IPS-NIHi7 (cell line): ENCODE measurements around the gene SEH1L.
"Not testable (repeated sequence)": the region's sequence is repeated elsewhere in the genome, so short reads cannot be mapped to it uniquely, and the experiment has no call there.

Experiments
- DNase-seq: peaks from one replicate; pipeline ENCODE4 v3.0.0; 2012; ENCODE audit warnings: mixed read lengths; ENCODE audit errors: extremely low spot score

SEH1L gene

GRCh38 chr18:12947285-12948049 lies at the start of gene SEH1L:
Gene SEH1L, plus strand, starts transcription at chr18:12948011. Its CDS starts 111 bp downstream, at chr18:12948122.
- peak; percentile 97 for DNase-seq

DNA sequence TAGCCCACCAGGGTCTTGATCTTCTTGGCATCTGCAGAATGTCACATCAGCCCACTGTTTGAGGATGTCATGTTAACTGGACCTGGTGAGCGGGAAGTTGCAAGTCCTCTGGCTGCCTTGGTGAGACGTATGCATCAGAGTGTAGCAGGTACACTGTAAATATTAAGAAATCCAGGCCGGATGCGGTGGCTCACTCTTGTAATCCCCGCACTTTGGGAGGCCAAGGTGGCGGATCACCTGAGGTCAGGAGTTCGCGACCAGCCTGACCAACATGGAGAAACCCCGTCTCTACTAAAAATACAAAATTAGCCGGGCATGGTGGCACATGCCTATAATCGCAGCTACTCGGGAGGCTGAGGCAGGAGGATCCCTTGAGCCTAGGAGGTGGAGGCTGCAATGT lies 46.6 kb upstream of the SEH1L start:
- DNase-seq: not testable (repeated sequence)

DNA sequence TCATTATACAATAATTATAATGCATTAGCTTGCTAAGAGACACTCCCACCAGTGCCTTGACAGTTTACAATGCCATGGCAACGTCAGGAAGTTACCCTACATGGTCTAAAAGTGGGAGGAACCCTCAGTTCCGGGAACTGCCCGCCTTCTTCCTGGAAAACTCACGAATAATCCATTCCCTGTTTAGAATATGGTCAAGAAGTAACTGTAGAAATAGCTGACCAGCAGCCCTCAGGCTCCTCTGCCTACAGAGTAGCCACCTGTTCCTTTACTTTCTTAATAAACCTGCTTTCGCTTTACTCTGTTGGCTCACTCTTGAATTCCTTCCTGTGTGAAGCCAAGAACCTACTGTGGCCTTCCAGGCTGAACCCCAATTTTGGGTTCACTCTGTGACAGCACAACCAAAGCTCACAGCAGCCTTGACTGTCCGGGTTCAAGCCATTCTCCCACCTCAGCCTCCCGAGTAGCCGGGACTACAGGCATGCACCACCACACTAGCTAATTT lies 43.7 kb upstream of the SEH1L start:
- no peak for DNase-seq

DNA sequence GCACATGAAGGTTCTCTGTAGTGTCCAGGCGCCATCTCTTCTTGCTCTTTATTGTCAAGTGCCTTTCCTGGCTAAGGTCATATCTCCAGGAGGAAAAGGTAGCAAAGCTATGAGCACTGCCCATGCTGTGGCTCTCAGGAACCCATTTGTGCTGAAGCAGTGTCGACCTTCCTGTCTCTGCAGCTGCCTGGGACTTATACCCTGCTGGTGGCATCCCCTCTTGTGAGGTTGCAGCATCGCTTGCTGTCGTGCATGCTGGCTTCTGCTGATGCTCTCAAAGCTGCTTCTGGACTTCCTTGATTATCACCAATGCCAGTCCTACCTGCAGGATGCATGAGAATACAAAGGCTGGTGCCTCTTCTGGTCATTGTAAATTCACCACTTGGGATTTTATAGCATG lies 41.7 kb upstream of the SEH1L start:
- DNase-seq: no peak

DNA sequence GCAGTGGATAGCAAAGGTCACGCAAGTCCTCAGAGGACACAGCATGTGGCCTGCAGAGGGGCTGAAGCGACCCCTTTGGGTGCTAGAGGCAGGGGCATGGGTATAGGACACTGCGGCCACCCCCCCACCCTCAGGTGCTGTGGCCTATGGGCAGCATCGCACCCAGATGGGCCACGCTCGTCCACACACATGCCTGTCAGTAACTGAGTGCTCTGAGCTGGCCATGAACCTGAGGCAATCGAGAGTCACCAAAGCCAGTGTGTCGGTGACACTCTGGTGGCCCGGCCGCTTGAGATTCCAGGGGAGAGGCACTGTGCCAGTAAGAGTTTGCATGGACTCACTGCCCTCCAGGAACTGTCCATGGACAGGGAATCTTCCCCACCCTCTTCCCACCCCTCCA lies 41.0 kb upstream of the SEH1L start:
- no peak for DNase-seq

DNA sequence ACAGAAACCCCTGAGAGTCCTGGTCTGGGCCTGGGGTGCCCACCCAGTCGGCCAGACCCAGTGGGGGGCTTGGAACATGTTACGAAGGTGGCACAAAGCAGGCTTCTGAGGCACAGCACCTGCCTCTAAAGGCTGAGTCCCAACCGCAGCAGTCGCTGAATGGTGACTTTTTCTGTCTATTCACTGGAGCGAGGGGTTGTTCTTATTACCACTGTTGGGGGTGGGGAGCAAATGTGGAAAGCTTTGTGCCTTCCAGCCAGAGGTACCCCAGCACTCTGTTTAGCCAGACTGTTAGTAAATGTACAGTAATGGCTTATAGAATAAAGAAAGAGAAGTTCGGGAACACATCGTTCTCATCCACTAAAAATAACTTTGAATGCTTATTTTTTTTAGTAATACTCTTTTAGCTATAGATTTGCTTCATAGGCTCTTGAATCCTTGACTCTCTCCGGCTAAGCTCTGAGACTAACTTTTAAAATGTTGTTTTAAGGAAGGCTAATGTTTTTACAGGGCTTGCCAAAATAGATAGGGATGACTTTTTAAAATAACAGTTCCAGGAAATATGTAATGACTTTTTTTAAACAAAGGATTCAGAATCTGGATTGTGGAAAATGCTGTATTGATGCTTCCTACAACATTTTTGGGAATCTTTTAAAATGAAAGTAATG lies 40.4 kb upstream of the SEH1L start:
- DNase-seq: no peak

DNA sequence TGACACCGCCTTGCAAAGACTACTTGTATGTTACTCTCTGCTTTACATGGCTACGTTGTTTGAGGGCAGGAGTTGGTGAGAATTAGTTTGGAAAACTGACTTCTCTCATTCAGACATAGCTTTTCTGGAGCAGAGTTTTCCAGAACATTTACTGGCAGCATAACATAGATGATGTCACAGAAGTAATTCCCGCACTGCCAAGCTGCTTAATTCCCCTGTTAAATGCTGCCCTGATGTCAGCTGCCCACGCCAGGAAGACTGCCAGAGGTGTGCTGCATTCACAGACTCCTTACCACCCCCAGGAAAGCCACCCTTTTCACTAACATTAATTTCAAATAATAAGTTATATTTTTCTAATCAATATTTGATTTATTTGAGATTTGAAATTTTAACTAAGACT lies 39.1 kb upstream of the SEH1L start:
- DNase-seq: no peak

GRCh38 chr18:12911025-12911928 lies 36.5 kb upstream of the SEH1L start:
- peak; percentile 49 for DNase-seq

DNA sequence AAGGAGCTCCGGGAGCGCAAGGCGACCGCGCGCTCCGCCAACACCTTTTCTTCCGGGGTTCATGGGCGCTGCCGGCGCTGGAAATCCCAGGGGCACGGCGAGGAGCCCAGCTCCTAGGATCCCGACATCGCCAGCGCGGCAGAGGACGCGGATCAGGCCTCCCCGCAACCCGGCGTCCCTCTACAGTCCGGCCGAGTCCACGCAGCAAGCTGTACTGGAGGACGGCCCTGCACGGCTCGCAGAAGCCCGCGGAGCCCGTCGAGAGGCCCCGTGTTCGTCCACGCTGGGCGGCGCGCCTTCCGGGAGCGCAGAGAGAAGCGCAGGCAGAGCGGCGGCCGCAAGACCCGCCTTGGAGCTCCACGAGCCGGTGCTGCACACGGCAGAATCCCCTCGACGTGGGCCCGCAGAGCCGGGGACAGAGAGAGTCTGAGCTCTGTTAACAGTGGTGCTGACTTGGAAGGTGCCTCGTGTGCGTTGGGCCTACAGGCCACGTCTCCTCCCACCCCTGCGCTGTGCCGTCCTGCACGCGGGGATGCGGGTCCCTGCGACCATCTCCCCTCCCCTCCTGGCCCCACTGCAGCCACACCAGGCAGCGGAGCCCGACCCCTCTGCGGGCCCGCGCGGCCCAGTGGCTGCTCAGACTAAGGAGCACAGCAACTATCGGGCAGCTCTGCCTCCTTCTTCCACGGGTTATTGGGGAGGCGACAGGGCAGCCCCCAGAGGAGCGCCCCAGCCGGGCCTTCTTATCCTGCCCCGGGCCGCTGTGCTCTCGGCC lies 35.7 kb upstream of the SEH1L start:
- DNase-seq: peak; percentile 23

DNA sequence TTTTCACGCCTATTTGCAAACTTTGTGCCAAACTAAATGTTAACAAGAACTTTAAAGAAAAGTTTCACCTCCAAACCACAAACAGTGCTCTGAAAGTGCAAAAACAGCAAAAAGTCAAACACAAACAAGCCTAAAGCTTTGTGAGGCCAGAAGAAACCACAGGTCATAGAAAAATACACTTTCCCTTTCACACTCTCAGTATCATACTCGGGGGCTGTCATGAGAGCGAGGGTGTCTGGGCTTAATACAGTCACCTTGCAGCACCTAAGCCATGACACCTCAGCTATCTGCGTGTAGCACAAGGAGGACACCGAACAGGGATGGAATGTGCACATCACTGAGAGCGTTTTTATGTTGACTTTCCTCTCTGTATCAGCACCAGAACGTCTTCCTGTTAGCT lies 26.6 kb upstream of the SEH1L start:
- DNase-seq: peak; percentile 3

GRCh38 chr18:12922266-12922665 lies 25.5 kb upstream of the SEH1L start:
- no peak for DNase-seq

DNA sequence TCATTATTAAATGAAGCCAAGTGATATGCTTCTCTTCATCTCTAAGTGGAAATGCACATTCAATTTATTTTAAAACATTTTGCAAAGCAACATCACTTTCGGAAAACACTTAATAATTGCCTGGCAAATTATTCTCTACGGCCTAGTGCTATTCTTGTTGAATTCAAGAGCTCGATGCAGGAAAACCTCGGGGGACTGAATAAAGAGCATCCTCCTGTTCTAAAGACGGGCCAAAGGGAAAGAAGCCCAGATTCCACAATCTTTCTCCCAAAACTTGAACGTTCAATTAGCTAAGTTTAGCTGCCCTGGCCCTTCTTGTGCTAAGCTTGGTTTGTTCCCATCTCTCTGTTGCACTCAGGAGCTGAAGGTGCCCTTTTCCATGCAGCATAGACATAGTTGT lies 23.2 kb upstream of the SEH1L start:
- peak; percentile 5 for DNase-seq

DNA sequence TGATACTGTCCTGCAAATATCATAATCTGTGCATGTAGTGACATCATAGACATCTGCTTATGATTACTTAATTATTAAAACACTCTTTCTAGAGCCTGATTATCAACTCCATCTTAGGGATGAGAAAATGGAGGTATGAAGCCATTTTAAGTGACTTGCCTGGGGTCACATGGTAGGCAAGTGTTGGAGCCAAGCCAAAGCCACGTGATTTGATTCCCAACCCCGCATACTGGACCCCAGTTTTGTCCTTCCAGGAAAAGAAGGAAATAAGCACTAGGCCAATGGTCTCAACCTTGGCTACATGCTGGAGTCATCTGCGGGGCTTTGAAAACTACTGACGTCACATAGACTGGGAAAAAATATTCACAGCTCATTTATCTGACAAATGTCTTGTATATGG lies 19.6 kb upstream of the SEH1L start:
- DNase-seq: peak; percentile 1

DNA sequence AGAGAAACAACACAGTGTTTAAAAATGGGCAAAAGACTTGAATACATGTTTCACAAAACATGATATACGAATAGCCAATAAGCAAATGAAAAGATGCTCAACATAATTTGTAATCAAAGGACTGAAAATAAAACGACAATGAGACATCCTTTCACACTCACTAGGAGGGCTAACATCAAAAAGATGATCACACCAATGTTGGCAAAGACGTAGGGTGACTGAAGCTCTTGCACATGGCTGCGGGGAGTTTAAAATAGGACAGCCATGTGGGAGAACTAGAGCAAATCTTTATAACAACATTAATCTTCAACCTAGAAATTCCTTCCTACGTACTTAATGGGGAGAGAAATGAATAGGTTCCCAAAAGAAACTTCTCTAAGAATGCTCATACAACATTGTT lies 19.2 kb upstream of the SEH1L start:
- DNase-seq: no peak

DNA sequence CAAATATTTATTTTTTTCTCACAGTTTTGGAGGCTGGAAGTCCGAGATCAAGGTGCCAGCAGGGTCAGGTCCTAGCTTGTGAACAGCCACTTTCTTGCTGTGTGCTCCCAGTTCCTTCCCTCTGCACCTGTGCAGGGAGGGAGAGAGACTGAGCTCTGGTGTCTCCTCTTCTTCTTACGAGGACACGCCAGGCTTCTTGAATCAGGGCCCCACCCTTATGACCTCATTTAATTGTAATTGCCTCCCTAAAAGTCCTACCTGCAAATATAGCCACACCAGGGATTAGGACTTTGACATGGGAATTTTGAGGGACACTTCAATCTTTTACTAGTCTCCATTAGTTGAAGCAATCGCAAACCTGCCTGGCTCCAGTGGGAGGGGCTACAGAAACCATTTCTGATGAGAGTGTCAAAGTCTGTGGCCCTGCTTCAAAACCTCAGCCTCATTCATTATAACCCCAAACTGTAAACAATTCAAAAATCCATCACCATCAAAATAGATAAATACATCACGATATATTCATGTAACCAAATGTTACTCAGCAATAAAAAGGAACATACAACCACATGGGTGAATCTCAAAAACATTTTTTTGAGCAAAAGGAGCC lies 18.2 kb upstream of the SEH1L start:
- DNase-seq: no peak

- DNase-seq: no peak
These were observed 17.4 kb upstream of the SEH1L start for GRCh38 chr18:12930376-12930775.

DNA sequence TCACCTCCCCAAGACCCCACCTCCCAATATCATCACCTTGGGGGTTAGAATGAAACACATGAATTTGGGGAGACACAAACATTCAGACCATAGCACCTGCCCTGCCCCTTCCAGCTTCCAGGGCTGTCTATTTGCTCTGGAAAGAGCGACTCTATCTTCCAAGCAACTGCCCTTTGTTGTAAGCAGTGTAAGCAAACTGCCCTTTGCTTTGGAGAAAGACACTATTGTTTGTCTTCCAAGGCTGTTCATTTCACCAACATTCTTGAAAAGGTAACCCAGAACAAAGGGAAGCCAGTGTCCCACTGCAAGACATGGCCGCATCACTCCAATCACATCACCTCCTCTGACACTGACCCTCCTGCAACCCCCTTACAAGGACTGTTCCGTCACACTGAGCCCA lies 16.9 kb upstream of the SEH1L start:
- DNase-seq: no peak

DNA sequence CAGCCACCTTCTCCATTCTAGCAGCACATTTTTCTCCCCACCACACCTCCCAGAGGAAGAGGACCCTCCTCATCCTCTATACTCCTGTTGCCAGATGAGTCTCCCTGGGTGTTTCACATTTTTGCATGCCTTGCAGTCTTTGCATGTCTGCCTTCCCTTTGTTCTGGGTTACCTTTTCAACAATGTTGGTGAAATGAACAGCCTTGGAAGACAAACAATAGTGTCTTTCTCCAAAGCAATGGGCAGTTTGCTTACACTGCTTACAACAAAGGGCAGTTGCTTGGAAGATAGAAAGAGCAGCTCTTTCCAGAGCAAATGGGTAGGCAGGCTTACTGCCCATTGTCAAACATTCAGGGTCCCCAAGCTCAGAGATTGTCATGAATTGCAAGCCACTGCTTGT lies 14.5 kb upstream of the SEH1L start:
- no peak for DNase-seq

- DNase-seq: peak; percentile 89
These were observed 13.2 kb upstream of the SEH1L start for GRCh38 chr18:12934454-12935071.

- no peak for DNase-seq
These were observed 8.6 kb upstream of the SEH1L start for GRCh38 chr18:12939162-12939561.

DNA sequence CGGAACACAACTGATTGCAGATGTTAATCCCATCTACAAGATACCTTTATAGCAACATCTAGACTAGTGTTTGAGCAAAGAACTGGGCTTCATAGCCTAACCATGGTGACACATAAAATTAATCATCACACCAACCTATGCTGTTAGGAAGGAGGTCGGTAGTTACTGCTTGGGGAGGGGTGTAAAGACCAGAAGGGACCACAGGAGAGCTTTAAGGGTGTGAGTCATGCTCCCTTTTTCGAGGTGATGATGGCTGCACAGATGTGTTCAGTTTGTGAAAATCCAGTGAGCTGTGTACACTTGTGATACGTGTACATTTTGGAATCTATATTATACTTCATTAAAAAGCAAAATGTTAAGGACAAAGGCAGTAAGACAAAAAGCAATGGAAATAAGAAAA lies 4.6 kb upstream of the SEH1L start:
- no peak for DNase-seq
